ENCODE results near the gene ZNF574.
"Not testable (repeated sequence)": the region's sequence is repeated elsewhere in the genome, so short reads cannot be mapped to it uniquely, and the experiment has no call there.

Gene ZNF574, protein sequence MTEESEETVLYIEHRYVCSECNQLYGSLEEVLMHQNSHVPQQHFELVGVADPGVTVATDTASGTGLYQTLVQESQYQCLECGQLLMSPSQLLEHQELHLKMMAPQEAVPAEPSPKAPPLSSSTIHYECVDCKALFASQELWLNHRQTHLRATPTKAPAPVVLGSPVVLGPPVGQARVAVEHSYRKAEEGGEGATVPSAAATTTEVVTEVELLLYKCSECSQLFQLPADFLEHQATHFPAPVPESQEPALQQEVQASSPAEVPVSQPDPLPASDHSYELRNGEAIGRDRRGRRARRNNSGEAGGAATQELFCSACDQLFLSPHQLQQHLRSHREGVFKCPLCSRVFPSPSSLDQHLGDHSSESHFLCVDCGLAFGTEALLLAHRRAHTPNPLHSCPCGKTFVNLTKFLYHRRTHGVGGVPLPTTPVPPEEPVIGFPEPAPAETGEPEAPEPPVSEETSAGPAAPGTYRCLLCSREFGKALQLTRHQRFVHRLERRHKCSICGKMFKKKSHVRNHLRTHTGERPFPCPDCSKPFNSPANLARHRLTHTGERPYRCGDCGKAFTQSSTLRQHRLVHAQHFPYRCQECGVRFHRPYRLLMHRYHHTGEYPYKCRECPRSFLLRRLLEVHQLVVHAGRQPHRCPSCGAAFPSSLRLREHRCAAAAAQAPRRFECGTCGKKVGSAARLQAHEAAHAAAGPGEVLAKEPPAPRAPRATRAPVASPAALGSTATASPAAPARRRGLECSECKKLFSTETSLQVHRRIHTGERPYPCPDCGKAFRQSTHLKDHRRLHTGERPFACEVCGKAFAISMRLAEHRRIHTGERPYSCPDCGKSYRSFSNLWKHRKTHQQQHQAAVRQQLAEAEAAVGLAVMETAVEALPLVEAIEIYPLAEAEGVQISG

GRCh38 chr19:42075616-42076379, at the start of gene ZNF574:
Gene ZNF574 (plus strand): TSS chr19:42076166. CDS start chr19:42078607, 2,441 bp downstream.
- peak; percentile 99 for DNase-seq (ENCODE audit: low spot score)

DNA sequence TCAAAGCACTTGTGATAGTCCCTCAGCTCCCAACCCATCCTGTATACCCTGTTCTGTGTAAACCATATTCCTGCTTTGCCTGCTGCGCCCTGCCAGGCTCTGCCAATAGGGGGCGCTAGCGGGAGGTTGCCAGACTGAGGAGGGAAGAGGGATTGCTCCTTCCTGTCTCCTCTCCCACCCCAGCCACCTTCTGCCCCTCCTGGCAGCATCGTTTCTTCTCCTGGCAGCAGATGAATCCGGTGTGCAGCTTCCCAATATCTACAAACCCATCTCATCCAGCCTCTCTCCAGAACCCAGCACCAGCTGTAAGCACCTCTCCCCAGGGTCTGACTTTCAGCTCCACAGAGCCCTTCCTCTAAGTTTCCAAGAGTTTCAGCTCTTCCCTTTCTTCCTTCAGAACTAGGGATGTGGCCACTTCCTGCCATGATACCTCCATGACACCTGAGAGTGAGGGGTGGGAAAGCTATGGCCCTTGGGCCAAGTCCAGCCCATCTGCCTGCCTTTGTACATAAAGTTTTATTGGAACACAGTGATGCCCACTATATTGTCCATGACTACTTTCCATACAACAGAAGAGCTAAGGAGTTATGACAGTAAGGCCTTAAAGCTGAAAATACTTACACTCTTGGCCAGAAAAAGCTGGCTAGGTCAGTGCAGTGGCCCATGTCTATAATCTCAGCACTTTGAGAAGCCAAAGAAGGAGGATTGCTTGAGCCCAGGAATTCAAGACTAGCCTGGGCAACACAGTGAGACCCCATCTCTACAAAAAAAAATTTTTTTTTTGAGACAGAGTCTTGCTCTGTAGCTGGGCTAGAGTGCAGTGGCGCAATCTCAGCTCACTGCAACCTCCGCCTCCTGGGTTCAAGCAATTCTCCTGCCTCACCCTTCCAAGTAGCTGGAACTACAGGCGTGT, 47.4 kb upstream of the ZNF574 start:
- no peak for DNase-seq (ENCODE audit: low spot score)

DNA sequence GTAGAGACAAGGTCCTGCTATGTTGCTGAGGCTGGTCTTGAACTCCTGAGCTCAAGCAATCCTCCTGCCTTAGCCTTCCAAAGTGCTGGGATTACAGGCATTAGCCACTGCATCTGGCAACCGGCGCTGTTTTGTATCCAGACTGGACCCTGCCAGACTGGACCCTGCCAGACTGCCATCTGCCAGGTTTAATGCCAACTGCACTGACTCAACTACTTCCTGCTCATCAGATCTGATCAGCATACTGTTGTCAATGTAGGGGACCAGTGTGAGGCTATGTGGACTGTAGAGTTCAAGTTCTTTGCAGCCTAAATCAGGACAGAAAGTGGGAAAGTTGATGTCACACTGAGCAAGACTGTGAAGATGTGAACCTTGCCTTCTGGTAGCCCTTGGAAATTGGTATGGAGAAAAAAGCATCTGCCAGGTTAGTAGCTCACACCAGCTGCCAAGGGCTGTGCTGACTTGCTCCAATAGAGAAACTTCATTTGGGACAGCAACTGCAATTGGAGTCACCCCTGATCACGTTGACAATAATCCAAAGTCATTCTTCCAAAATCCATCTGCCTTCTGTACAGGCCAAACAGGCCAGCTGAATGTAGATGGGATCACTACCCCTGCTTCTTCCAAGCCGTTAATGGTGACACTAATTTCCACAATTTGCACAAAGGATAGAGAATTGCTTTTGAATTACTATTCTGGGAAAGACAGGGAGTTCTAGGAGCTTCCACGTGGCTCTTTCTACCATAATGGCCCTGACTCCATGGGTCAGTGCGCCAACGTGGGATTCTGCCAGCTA, 45.1 kb upstream of the ZNF574 start:
- no peak for DNase-seq (ENCODE audit: low spot score)

- DNase-seq (ENCODE audit: low spot score): no peak
Measured at GRCh38 chr19:42032431-42032830, 43.5 kb upstream of the ZNF574 start.

- DNase-seq (ENCODE audit: low spot score): no peak
Measured at GRCh38 chr19:42033413-42033812, 42.6 kb upstream of the ZNF574 start.

DNA sequence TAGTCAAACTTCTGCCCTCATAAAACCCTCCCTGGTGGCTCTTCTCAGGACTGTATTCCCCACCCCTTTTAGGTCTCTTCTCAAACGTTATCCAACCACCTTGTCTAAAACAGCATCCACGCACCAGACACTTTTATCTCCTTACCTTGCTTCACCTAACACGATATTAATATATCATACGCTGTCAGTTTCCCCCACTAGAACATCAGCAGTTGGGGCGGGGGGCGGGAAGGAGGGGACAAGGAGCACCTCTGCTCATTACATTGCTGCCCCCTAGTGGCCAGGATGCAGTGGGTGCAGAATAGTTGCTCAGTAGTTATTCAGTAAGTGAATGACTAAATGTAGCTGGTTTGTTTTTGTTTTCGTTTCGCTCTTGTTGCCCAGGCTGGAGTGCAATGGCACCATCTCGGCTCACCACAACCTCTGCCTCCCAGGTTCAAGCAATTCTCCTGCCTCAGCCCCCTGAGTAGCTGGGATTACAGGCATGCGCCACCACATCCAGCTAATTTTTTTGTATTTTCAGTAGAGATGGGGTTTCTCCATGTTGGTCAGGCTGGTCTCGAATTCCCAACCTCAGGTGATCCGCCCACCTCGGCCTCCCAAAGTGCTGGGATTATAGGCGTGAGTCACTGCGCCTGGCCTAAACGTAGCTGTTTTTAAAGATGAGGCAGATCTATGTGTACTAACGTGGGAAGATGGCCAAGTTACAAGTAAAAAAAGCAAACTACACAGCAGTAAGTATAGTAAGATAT, 41.1 kb upstream of the ZNF574 start:
- DNase-seq (ENCODE audit: low spot score): peak; percentile 68

GRCh38 chr19:42037649-42038048, 38.3 kb upstream of the ZNF574 start:
- no peak for DNase-seq (ENCODE audit: low spot score)

- no peak for DNase-seq (ENCODE audit: low spot score)
Measured at GRCh38 chr19:42038666-42039065, 37.3 kb upstream of the ZNF574 start.

GRCh38 chr19:42040031-42040430, 35.9 kb upstream of the ZNF574 start:
- no peak for DNase-seq (ENCODE audit: low spot score)

GRCh38 chr19:42040491-42040890, 35.5 kb upstream of the ZNF574 start:
- not testable (repeated sequence) for DNase-seq (ENCODE audit: low spot score)

DNA sequence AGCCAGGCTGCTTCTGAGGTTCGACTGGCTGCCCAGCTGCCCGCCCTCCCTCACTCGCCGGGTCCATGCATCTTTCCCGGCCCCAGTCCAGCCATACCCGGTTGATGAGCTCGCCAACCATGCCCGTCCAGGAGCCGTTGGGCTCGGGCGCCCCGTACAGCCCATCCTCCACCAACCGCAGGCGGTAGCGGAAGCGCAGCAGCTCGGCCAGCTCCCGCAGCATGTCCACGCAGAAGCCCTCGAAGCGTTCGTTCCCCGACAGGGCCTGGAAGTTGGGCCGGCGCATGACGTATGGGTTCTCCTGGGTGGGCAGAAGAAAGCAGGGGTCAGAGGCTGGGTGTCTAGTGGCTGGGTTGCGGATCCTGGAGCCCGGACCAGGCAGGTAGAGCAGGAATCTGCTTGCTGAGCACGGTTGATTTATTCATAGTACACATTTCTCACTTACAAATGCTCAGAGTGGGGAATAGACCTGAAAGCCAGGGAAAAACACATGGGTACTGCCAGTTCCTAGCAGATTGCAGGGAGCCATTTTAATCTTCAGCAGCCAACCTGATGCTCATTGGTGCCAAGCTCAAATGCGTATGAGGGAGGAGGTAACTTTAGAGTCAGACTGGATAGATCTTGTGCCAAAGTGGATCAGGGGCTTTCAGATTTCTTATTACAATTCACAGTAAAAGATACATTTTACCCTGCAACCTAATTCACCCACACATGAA, 33.4 kb upstream of the ZNF574 start:
- DNase-seq (ENCODE audit: low spot score): no peak

DNA sequence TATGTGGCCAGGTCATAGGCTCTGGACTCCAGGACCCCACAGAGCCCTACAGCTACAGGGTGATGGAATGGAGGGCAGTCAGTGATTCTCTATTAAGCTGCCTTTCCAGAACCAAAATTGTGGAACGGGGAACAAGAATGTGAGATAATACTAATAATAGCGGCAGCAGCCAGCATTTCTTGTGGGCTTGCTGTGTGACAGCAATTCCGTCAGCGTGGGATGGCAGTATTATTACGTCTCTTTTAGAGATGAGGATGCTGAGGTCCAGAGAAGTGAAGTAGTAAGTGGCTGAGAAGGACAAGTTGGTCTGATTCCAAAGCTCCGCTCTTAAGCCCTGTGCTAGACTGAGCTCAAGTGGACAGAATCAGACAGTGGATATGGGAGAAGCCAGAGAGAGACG, 30.4 kb upstream of the ZNF574 start:
- DNase-seq (ENCODE audit: low spot score): peak; percentile 59

- DNase-seq (ENCODE audit: low spot score): no peak
Measured at GRCh38 chr19:42048992-42049391, 27.0 kb upstream of the ZNF574 start.

DNA sequence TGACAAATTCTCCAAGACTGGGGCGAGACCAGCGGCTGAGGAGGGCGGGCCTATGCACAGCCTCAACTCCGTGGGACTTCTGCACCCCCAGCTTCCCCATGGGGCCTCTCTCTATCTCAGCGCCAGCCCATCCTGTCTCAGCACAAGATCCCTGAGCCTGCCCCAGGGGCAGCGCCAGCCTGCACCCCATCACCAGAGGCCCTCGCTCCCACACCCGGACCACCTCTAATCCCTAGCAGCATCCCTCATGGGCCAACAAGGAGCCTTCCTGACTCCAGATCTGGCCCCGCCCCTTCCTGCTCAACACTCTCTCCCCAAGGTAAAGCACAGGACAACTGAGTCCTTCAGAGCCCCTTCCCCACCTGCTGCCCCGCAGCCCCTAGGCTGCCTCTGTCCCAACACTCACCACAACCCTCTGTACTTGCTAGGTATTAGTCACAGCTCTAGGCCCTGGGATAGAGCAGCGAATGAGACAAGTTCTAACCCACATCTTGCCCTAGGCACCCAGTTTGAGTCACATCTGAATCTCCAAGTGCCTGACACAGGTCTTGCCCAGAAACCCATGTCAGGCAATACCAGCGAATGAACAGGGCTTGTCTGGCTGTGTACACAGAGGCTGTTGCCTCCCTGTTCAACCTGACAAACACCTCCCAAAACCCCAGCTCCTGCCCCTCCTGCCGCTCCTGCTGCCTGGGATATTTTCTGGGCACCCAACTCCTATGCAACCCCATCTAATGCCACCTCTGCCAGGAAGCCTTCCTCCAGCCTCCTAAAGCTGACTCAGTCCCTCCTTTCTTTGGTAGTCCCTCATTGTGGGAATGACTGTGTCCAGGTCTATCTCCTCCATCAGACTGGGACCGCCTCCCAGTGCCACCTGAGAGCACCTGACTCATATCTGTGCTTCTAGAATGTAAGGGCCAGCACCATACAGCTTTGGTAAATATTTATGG, 24.5 kb upstream of the ZNF574 start:
- DNase-seq (ENCODE audit: low spot score): no peak

GRCh38 chr19:42052241-42052863, 23.6 kb upstream of the ZNF574 start:
- DNase-seq (ENCODE audit: low spot score): no peak

- DNase-seq (ENCODE audit: low spot score): no peak
Measured at GRCh38 chr19:42053037-42053935, 22.7 kb upstream of the ZNF574 start.

Measured in putamen (tissue), 1 donor.